Fibroblast of pulmonary artery (primary cell): ENCODE data around the gene AK2.

Experiments
- DNase-seq: peaks from one replicate; pipeline ENCODE4 v3.0.0-alpha.2; 2010; ENCODE audit warnings: low read depth
- H3K4me3 ChIP-seq: replicated peaks from 2 replicates; pipeline ENCODE4 v1.5.1; 2011; ENCODE audit warnings: low read depth, mild to moderate bottlenecking, control low read depth, low read length, moderate library complexity
- CTCF ChIP-seq: IDR thresholded peaks from 2 replicates; pipeline ENCODE4 v1.5.1; 2011; ENCODE audit warnings: mild to moderate bottlenecking, control low read depth, low read length, inconsistent platforms; ENCODE audit errors: missing control alignments

Gene AK2

GRCh38 chr1:33061834-33062233 is 25.2 kb upstream of the AK2 start:
- H3K4me3 ChIP-seq, result no peak overlapping the region
- TF ChIP-seq CTCF, result no peak
- DNase-seq, result no peak

DNA sequence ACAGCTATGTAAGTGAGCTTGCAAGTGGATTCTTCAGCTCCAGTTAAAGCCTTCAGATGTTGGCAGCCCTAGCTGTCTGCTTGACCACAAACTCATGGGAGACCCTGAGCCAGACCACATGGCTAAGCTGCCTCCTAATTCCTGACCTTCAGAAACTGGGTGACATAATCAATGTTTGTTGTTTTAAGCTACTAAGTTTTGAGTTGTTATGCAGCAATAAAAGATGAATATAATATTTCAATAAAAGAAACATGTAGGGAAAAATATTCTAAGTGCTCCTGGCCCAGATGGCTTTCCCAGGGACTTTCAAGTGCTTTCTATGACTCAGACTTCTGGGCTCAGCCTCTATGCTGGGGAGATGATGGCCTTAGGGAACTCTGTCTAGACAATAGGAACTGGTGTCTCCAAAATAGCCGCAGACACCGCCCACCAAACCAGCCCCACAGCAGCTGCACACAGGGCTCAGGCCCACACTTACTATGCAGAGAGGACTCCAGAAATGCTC is 23.9 kb upstream of the AK2 start:
- DNase-seq, result peak; percentile 83
- no peak overlapping the region for H3K4me3 ChIP-seq
- TF ChIP-seq CTCF, result no peak

GRCh38 chr1:33057095-33057494 is 20.4 kb upstream of the AK2 start:
- TF ChIP-seq CTCF, result no peak
- no peak for DNase-seq

GRCh38 chr1:33056426-33056825 is 19.7 kb upstream of the AK2 start:
- no peak for TF ChIP-seq CTCF
- DNase-seq, result no peak
- H3K4me3 ChIP-seq, result no peak overlapping the region

More at GRCh38 chr1:33057095-33057494, 20.4 kb upstream of the AK2 start:
- H3K4me3 ChIP-seq, result no peak overlapping the region

GRCh38 chr1:33055210-33056008 is 18.7 kb upstream of the AK2 start:
- H3K4me3 ChIP-seq, result no peak overlapping the region
- DNase-seq, result peak; percentile 94
- peak; percentile 84 for TF ChIP-seq CTCF

- TF ChIP-seq CTCF, result peak; percentile 19
- peak; percentile 92 for DNase-seq
- no peak overlapping the region for H3K4me3 ChIP-seq
These were observed 13.8 kb upstream of the AK2 start for GRCh38 chr1:33050221-33051076.
